HG02870 (cell line): ENCODE measurements around the gene CHM.
A peak's percentile ranks its signal among the peaks of the same experiment; 100 is the strongest.
"Not testable (repeated sequence)": the region's sequence is repeated elsewhere in the genome, so short reads cannot be mapped to it uniquely, and the experiment has no call there.

ENCODE experiments used
- ATAC-seq: cut with Tn5 transposase; IDR thresholded peaks from one replicate; pipeline ENCODE4 v1.9.1; 2021; ENCODE audit warnings: mild to moderate bottlenecking, moderate library complexity; ENCODE audit not compliant: unreplicated experiment

Gene CHM

DNA sequence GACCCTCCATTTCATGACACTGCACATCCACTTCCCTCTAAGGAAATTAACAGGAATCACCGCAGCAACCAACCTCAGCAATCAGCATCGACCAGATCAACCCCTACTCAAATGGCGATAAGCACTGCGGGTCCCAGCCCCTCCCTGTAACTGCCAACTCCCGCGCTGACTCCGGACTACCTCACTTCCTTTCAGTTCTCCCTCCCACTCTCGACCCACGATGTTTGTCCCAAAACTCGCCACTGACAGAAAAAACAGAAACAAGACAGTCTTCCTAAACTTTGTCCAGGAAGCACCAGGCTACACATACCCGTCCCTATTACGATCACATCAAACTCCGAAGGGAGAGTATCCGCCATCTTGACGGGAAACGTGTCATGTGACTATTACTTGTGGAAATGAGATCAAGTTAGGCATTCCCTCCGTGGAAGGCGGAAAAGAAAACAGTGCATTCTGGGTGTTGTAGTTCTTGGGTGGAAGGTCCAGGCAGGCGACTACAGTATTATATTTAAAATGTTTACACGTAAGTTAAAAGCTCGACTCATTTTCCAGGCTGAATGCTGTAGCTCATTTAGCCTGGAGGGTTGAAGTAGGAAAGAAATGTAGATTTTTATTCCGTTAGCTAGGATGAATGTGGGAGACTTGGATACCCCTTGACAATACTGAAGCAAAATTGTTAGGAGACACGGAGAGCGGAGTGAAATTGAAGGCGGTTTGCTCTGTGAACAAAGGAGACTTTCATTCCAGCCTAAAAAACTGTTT, at the start of gene CHM:
TSS of gene CHM (minus strand) at position 385 of the 762 bp plus-strand sequence. CDS start at position 359, 26 bp downstream.
- ATAC-seq = peak; percentile 98

- ATAC-seq = no peak
Measured at GRCh38 chrX:86078650-86079049, 31.3 kb upstream of the CHM start.

GRCh38 chrX:86066998-86067397, 19.6 kb upstream of the CHM start:
- ATAC-seq = no peak

GRCh38 chrX:86061407-86061806, 14.0 kb upstream of the CHM start:
- ATAC-seq = no peak

GRCh38 chrX:86051741-86052140, 4.4 kb upstream of the CHM start:
- no peak for ATAC-seq

DNA sequence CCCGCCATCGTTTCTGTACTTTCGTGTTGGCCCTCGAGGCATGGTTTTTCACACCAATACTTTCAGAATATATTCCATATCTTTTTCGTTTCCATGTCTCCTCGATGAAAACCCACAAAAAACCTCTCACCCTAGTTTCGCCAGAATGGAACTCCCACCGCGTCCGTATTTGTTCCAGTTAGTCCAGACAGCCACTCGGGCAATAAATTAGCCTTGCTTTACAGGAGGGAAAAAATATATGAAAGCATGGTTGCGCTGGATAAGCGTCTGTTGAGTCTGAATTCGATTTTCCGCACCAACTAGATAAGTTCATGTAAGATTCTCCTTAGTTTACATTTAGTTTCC, 550 bp upstream of the CHM start:
- ATAC-seq = no peak

DNA sequence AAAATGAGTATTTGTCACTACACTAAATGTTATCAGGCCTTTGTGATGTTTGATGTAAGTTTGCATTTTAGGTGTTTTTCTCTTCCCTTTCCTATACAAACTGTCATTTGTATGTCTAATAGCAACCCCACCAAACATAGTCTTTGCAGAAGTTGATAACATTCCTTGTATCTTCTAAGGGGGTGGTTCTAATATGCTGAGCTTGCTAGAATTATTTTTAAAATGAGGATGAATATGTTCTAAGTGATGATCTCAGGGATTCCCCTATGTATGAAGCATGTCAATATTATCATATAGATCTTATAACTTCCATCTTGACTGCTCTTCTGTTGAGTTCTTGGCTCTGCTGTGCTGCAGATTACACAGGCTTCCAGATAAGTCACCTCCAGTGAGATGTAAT, 3.1 kb downstream of the CHM start:
- ATAC-seq = no peak

DNA sequence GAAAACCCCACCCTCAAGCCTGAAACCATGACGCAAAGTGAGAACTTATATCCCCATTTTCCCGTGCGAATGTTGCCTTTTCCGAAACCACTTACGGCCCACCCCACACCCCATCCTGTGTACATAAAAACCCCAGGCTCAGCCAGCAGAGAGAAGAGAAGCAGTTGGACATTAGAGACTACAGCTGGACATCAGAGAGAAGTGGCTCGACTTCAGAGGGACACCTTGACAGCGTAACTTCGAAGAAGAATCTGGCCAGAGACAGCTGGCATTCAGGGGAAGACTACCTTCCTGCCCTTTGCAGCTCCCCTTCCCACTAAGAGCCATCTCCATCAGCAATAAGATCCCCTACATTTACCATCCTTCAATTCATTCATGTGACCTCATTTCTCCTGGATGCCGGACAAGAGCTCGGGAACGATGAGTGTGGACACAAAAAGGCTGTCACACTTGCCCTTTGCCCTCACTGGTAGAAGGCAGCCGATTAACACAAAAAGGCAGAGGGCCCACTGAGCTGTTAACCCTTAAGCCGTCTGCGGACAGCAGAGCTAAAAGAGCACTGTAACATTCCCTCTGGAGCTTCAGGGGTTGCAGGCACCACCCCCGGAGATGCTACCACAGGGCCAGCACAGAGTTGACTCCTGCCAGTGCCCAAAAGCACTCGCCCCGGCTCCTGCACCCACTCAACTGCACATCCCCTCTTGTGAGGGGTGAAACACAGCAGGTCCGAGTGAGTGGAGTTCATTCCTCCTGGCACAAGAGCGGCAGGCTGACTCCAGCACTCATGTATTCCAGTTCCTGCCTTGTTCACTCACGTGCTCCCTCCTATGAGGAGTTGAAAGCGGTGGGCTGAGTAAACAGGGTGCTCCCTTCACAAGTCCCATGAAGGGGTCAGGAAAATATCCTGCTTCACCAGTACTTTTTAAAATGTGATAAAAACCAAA, 7.5 kb downstream of the CHM start:
- no peak for ATAC-seq

GRCh38 chrX:86033385-86033784, 14.0 kb downstream of the CHM start:
- no peak for ATAC-seq

DNA sequence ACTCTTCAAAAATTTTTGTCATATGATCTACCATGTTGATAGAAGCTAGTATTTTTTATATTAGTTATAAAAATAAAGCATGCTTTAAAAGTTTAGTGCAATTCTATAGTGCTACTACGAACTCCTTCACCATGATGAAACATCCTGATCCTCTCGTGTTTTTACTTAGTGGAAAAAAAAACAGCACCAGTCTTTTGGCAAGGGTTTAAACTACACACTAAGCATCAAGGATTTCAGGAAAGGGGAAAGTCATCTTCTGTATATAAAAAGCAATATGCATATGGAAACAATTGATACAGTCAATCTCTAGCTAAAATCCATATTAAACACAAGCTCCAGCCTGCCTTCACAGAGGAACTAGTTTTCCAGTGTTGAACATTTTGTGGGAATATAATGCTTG, 18.7 kb downstream of the CHM start:
- no peak for ATAC-seq

GRCh38 chrX:86023811-86024210, 23.5 kb downstream of the CHM start:
- ATAC-seq = no peak

- no peak for ATAC-seq
Measured at GRCh38 chrX:86021652-86022289, 25.6 kb downstream of the CHM start.

GRCh38 chrX:86016139-86016538, 31.2 kb downstream of the CHM start:
- no peak for ATAC-seq

DNA sequence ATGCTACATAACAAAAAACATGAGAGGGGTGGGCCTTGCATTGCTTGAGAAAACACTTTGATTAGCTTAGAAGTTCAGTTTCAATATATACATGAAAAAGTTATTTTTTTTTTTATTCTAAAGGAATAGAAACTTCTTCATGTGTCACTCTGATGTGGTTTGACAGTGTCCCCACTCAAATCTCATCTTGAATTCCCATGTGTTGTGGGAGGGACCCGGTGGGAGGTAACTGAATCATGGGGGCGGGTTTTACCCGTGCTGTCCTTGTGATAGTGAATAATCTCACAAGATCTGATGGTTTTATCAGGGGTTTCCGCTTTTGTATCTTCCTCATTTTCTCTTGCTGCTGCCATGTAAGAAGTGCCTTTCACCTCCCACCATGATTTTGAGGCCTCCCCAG, 32.4 kb downstream of the CHM start:
- ATAC-seq = not testable (repeated sequence)

- ATAC-seq = no peak
Measured at GRCh38 chrX:86014421-86014820, 32.9 kb downstream of the CHM start.

GRCh38 chrX:86013792-86014191, 33.6 kb downstream of the CHM start:
- no peak for ATAC-seq

- no peak for ATAC-seq
Measured at GRCh38 chrX:86012188-86012587, 35.2 kb downstream of the CHM start.

GRCh38 chrX:86009803-86010202, 37.6 kb downstream of the CHM start:
- not testable (repeated sequence) for ATAC-seq

GRCh38 chrX:86007891-86008290, 39.5 kb downstream of the CHM start:
- not testable (repeated sequence) for ATAC-seq

- peak; percentile 63 for ATAC-seq
Measured at GRCh38 chrX:86002076-86002896, 45.1 kb downstream of the CHM start.

DNA sequence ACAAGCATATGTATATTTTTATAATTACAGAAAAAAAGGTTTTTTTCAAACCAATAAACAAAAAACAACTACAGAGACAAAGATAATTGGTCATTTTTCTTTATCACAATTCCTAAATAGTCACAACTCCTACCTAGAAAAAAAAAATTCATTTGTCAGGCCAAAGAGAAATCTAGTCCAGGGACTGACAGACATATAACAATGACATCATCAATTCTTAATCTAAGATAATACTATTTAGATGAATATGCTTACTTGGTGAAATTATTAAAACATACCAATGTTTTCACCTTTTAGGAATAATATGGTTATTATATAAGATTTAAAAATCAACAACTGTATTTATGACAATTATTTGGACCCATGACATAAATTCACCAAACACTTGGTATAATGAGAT, 48.4 kb downstream of the CHM start:
- no peak for ATAC-seq
